ENCODE measurements around the gene BNIP5.

DNA sequence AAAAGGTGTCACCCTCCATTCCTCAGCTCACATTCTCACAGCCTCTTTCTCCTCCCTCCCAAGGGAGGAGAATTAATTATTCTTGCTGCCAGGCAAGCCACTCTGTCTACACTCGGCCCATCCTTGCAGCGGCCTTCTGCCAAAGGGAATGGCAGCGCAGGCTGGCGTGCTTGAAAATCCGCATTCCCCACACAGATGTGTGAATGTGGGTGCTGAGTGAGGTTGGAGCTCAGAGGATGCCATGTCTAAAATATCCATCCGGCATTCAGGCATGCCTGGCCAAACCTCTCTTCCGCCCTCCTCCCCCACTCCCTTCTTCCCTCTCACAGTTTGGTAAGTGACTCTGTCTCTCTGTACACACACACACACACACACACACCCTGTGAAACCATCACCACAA lies 39.2 kb downstream of the BNIP5 start:
- TF ChIP-seq, protein P1, sequence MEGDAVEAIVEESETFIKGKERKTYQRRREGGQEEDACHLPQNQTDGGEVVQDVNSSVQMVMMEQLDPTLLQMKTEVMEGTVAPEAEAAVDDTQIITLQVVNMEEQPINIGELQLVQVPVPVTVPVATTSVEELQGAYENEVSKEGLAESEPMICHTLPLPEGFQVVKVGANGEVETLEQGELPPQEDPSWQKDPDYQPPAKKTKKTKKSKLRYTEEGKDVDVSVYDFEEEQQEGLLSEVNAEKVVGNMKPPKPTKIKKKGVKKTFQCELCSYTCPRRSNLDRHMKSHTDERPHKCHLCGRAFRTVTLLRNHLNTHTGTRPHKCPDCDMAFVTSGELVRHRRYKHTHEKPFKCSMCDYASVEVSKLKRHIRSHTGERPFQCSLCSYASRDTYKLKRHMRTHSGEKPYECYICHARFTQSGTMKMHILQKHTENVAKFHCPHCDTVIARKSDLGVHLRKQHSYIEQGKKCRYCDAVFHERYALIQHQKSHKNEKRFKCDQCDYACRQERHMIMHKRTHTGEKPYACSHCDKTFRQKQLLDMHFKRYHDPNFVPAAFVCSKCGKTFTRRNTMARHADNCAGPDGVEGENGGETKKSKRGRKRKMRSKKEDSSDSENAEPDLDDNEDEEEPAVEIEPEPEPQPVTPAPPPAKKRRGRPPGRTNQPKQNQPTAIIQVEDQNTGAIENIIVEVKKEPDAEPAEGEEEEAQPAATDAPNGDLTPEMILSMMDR (conservative IDR thresholded peaks at IDR 0.05; ENCODE audit: low read length), result no peak
- TF ChIP-seq EZH2phosphoT487 (IDR thresholded peaks at IDR 0.05; ENCODE audit: borderline replicate concordance), result no peak
